SKM-1 treated with dmso at 0.1 percent for 144 hours (cell line): ENCODE measurements around the gene PLEKHG7.
"Not testable (repeated sequence)": the region's sequence is repeated elsewhere in the genome, so short reads cannot be mapped to it uniquely, and the experiment has no call there.

Experiments used
- DNase-seq: peaks from one replicate; lab custom pipeline; 2025; ENCODE audit not compliant: unreplicated experiment; lab: John Stamatoyannopoulos, UW

Gene PLEKHG7, protein sequence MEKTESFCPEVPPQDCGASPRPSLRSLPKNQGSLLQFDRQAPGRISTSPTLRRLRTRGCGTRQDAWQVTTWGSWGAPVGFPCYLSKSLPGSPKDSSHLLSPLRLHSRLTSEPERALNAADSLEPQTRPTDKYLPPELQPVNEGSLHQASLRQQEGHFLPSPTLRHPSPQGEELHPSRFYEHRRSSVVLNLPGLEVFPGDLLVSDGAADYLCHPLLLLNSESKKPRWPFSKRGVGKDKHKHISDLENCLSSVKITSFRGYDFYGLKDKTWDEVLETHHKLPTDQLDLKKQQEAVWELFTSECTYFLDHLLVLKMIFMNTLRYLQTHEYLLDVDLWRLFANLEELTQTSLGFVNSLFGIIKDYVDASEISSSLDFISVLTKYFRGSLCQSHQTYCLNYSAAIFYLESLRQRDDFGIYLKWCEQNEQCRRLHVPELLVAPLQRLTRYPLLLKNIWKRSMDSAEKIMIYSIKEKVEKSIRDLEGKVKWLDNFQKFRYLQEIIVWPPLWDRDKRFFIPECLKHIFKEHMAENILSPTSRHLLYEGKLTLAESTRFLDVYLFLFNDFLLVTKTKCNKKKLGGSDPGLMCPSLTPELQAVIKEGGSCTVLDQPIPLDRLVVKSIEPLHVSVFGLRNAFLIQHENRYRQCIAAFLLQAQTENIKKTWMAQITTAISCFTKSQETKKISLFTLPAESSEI

DNA sequence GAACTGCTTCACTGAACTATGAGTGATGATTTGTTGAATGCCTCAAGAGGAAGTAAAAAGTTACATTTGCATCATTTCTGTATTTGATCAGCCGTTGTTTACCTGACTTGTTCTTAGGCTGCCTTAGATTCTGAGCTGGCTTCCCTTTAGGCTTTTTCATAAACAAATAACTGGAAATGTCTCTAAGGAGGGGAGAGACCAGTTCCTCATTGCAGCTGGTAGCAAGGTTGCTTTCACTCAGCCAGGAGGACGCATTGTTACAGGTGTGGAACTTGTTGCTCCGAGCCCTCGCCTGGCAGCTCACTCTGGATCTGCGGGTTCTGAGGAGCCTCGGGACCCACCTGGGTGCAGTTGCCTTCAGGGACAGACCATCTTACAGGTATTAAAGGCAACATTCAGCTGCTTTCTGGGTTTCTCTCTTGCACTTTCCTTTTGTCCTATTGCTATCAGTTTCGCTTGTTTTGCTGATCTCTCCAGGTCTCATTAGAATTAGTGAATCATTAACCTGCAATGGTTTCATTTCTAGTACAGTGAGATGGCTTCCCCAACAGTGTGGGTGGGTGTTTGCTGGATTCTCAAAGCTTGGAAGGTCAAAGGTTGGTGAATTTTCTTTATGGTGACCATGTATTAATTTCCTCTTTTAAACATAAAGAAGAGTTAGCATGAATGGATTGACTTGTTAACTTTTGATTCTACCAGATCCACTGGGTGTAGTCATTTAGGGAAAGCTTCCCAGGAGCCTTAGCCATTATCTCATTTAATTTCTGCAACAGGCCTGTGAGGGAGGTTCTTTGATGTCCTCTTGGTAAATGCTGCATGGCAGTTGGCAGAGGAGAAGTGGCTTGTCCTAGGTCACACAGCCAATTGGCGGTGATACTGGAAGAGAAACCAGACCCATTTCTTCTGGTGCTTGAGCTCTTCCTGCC, at the start of gene PLEKHG7:
Gene PLEKHG7 (plus strand): TSS at position 236 of the 926 bp plus-strand sequence. CDS start 3,643 bp downstream, outside the sequence.
- DNase-seq: no peak

DNA sequence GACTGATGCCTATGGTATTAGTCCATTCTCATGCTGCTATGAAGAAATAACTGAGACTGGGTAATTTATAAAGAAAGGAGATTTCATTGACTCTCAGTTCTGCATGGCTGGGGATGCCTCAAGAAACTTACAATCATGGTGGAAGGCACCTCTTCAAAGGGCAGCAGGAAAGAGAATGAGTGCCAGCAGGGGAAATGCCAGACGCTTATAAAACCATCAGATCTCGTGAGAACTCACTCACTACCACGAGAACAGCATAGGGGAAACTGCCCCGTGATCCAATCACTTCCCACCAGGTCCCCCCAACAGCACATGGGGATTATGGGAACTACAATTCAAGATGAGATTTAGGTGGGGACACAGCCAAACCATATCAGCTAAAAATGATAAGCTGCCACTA, 48.5 kb upstream of the PLEKHG7 start:
- not testable (repeated sequence) for DNase-seq

DNA sequence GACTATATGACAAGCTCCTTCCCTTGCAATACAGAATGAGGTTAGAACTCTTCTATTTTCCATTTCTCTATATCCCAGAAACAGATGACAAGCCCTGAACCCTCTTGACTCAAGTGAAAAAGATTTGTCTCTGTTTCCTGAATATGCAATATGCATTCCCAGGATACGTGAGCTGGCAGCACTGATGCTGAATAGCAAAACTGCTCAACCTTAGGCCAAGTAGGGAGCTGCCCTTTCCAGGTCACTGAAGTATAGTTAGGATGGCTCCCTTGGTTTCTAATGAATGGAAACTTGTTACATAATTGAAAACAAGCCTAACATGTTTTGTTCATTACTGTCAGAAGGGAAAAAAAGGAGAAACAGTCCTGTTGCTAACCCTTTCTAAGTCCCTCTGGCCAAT, 47.9 kb upstream of the PLEKHG7 start:
- DNase-seq: no peak

DNA sequence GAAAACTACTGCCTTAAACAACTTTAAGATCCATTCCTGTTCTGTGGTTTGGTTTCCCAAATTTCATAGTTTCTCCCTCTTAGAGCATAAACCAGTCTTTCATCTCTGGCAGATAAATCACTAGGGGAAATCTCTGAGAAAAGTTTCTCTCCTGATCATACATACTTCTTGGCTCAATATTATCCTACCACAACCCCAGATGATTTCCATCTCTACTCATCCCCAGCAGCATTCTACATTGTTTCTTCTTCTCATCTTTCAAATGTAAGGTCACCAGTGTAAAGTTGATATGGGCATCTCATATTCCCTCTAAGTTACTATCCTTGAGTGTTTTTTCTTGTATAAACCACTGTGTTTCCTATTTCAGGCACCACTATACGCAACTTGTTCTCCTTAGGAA, 45.9 kb upstream of the PLEKHG7 start:
- no peak for DNase-seq

DNA sequence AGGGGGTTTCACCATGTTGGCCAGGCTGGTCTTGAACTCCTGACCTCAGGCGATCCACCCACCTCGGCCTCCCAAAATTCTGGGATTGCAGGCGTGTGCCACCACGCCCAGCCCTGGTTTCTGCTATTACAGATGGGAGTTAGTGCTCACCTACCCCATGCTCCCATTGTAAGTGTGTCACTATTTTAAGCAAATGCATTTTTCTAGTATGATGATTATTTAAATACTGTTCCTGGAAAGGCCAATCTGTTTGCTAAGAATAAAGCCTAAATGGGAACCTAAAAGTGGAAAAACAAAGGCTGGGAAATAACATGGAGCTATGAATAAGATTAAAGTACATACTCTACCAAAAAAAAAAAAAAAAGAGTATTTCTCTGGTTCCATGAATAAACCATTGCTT, 45.0 kb upstream of the PLEKHG7 start:
- no peak for DNase-seq

DNA sequence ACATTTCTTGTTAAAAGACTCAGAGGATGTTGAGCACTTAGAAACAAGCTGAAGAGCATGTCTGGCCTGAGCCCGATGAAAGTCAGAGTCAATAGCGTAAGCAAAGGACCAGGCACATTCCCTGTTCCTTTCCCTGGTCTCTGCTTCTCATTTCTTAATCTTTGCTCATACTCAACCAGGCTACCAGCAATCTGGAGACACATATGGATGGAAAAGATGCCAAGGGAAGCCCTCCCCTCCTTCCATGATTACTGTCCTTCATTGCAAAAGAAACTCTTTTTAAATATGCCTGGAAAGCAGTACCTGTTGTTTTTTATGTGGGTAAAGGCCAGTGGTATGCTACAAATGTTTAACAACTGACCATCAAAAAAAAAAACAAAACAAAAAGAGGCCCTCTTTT, 44.2 kb upstream of the PLEKHG7 start:
- no peak for DNase-seq

DNA sequence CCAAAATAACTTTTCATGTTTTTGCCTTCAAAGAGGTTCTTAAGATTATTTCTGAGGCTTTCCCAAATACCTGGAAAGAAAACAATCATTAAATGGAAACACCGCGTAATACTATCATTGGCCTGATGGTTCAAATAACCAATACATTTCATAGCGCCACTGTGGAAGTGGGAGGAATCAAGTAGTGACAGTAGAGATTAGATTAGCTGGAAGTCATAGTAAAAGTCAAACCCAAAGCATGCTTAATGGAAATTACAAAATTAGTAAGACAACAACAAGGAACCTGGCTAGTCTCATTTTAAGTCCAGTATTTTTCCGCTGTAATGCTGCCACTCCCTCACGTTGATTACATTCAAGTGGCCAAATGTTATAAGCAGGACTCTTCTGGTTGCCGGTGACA, 41.5 kb upstream of the PLEKHG7 start:
- DNase-seq: no peak

DNA sequence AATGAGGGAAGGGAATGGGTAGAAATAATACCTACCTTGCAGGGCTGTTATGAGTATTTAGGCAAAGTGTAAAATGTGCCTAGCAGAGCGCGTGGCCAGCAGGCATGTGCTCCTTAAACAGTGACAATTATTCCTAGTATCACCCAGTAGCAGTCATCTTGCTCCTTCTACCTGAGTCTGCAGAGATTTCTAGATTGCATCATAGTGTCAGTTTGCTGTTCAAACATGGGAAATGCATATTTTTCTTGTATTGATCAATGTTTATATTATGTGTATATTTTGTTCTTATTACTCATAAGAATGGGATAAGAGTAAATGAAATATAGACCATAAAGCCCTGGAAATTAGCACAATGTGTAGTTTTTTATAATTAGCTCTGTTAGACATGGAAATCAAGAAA, 37.3 kb upstream of the PLEKHG7 start:
- no peak for DNase-seq

DNA sequence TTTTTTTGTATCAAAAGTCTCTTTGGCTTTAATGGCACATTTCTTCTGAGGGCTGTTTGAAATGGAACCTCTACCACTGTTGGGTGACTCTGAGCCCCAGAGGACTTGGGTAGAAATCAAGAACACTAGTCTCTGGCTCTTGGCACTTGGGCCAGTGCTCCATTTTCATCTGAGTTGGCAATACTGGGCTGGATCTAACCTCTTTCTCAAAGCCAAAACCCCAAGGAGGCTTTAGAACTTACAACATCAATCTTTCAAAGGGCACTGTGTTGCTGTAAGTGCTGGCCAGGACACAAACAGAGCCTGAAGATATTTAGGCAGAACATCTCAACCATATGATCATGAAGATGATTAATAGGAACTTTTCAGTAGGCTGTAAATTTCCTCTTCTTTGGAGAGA, 34.0 kb upstream of the PLEKHG7 start:
- no peak for DNase-seq

DNA sequence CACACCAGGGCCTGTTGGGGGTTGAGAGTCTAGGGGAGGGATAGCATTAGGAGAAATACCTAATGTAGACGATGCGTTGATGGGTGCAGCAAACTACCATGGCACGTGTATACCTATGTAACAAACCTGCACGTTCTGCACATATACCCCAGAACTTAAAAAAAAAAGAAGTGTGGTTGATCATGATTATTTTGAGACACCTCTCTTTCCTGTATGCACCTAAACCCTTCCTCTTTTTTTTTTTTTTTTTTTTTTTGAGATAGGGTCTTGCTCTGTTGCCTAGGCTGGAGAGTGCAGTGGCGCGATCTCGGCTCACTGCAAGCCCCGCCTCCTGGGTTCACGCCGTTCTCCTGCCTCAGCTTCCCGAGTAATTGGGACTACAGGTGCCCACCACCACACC, 31.3 kb upstream of the PLEKHG7 start:
- not testable (repeated sequence) for DNase-seq

DNA sequence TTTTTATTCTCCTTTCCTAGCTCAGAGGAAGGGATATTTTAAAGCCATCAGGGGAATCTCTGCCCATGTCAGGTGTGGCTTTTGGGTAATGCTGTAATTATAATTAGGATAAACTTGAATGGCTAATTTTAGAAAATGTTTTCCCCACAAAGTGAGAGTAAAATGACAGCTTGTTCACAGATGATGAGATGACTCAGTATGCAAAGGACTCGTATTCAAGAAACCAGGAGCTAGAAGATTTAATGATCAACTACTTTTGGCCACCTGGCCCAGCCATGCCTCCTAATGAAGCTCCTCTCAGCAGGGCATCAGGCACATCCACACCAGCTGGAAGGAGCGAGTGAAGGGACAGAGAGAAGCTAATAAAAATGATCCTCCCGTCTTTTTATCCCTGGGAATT, 29.0 kb upstream of the PLEKHG7 start:
- no peak for DNase-seq

DNA sequence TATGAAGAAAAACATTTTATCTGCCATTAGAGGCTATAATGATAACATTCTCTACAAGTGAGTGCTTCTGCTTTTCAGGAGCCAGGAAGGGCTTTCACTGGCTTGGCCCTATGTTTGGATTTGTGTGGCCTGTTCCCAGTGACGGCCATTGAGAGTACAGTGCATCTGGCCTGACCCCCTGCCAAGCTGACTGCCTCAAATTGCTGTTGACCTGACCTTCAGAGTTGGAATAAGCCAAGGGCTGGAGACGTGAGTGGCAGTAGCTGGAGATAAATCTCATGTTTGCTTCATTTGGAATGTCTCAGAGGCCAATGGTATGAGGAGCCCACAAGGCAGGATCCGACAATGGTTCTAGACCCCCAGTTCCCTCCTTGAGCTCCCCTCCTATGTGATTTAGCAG, 28.3 kb upstream of the PLEKHG7 start:
- no peak for DNase-seq

DNA sequence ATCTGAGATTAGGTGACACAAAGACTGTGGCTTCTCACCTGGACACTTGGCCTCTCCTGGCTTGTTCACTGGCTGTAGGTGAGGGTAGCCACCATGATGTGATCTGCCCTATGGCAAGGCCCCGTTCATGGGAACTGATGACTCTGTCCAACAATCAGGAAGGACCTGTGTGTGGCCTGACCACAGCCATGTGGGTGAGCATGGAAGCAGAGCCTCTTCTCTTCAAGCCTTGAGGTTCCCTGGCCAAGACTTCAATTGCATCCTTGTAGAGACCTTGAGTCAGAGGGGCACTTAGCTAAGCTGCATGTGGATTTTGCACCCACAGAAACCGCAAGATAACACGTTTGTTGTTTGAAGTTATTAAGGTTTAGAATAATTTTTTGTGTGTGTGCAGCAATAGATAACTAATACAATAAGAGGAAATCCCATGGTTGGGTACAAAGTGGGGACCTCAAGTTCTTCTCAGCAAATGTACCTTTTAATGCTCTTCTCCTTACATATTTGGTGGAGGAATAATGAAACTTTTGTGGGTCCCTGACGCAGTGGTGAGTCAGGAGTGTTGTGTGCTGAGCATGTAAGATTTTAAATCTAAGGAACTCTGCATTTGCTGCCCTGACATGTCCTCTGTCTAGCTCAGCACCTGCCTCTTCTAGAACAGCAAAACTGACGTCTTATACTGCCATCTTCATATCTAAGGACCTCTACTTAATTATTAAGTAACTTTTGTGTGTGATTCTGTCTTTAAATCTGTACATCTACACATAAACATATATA, 27.5 kb upstream of the PLEKHG7 start:
- no peak for DNase-seq

DNA sequence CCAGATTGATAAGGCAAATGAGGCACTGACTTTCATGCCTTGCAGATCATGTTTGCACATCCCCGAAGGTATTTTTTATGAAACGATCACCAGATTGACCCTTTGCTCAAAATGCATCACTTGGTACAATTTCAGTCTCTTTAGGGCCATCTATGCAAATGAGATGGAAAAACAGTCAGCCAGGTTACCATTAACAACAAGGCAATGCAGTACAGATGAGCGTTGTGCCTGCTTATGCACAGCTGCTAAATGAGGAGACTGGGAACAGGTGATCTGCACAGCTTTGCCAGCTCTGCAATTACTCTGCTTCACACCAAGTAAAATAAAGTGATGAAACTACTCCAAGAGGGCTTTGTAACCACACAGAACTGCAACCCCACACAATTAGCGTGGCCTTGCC, 26.1 kb upstream of the PLEKHG7 start:
- no peak for DNase-seq

DNA sequence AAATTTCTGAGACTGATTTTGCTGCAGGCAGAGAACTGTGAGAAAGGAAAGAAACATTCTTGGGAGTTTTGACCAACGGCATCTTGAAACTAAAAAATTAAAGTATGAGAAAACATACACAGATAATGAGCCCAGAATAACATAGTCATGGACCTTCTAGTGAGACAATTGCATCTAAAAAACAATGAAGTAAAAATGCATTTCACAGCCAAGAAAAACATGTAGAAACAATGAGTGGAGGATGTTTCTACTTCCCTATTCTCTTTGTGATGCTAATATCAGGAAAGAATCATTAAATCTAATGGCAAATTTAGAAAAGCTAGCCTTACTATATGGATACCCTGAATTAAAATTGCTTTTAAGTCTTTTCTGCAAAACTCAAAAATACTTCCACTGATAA, 12.2 kb upstream of the PLEKHG7 start:
- DNase-seq: no peak

DNA sequence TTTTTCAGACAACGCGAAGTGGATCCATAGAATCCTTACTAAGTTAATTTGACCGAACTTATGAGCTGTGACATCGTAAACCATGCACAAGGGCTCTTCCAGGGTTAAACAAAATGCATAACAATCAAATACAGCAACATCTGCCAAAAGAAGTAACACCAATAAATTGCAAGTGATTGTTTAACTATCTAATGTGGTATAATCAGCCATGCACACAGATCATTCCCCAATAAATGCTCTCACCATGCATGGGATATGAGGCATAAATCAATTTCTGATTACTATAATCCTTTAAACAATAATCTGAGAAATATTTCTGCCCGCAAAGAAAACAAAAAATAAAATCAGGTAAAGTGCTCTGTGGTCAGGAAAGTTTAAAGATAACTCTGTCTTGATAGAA, 7.7 kb upstream of the PLEKHG7 start:
- DNase-seq: no peak

DNA sequence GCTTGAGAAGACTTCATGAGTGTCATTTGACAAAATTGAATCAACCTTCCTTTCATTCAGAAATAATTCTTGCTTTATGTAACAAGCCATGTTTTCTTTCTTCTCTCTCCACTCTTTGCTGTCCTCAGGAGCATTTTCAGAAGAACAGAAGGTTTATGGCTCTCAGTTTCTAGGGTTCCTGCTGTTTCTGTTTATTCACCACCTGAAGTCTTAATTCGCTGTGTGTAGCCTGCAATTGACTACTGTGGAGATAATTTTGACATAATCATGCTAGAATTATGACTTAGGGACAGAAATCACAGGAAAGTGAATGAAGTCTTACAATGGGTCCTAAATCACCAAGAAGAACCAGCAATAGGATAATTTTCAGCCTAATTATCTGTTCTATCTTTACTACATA, 7.2 kb upstream of the PLEKHG7 start:
- no peak for DNase-seq

DNA sequence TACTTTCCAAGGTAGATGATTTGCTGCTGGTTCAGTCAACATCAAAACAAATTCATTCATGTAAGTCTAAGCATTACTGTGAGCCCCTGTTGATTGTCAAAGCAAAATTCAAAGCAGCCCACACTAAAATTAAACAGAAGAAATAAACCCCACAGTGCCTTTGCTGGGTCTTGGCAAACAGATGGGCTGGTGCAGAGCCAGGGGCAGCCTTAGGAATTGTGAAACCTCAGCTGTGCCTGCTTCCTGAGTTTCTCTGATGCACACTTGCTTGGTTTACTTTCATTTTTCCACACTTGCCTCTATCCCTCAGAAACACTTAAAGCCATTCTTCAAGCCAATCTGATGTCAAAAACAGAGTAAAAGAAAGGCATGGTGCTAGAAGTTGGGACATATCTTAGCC, 6.6 kb upstream of the PLEKHG7 start:
- no peak for DNase-seq

DNA sequence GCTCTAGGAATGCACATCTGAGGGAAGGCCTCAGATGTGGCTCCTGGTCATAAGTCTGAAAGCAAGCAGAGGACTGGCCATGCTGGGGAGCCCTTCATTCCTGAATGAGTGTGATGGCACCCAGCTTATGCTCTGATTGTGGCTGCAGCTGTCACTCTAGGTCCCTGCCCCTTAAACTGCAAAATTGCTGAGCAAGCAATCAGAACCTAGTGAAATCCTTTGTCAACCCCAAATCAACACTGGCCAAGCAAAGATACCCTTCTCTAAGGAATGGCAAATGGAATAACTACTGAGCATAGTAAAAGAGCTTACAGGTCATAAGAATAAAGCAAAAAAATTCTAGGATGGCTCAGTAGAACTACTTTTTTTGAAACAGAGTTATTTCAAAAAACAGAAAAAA, 4.3 kb upstream of the PLEKHG7 start:
- no peak for DNase-seq

DNA sequence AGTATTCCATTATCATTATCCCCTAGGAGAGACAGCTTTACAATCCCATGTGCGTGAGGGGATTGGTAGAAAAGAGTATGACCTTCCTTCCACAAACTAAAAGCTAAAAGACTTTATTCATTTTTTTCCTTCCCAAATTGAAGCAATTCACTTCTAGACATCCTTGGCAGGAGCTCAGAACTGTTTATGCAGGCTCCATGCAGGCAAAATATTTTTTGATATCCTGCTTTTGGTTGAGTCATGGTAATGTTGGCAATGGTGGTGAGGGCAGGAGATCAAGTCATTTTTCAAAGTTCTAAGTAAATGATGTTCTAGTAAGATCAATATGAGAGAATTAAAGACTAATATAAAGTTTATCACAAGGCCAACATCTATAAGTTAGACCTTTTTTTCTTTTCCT, 1.3 kb upstream of the PLEKHG7 start:
- DNase-seq: no peak

DNA sequence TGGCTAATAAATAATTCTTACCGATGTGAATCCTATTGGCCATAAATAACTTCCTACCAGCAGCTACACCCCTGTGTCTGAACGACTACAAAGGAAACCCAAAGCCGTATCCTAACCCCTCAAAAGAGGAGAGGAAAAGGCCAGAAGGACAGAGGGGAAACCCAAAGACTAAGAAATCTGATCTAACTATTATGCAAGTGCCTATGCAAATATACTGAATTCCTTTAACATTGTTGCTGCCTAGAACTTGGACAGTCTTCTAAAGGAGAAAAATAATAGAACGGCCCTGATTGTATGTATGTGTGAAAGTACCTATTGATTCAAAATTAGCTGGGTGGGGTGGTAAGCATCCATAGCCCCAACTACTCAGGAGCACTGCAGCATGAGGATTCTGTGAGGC, 997 bp downstream of the PLEKHG7 start:
- DNase-seq: no peak
